Lower leg skin (tissue), 4 donors: ENCODE data around the gene VPREB1. TPM values are rescaled to one million over a fixed set of nuclear protein-coding genes. Genes with fewer than 3 reads are reported as not detected.
"Not testable (repeated sequence)": the region's sequence is repeated elsewhere in the genome, so short reads cannot be mapped to it uniquely, and the experiment has no call there.

ENCODE experiments used
- DNase-seq, 2 donors: peaks; one replicate each; pipeline ENCODE4 v3.0.0-alpha.2; 2019; ENCODE audit warnings: low spot score in 2 of 2
- H3K4me3 ChIP-seq: fragments of 200-600 bp; sonication (generic); 2 replicates; pipeline ENCODE4 v1.5.1; 2017; ENCODE audit warnings: mild to moderate bottlenecking, low read depth; ENCODE audit not compliant: poor library complexity, severe bottlenecking
- POLR2A ChIP-seq, 2 donors: fragments of 450-650 bp; IDR thresholded peaks; one replicate each; pipeline ENCODE4 v1.6.1; 2016 to 2017; ENCODE audit warnings: antibody characterized with exemption in 2 of 2, mild to moderate bottlenecking in 1 of 2, moderate library complexity in 1 of 2
- WGBS, 2 donors: methylation state at CpG; one replicate each; pipeline ENCODE4 v1.1.5; 2018; 5-methylcytosine and 5-hydroxymethylcytosine counted together
- intact Hi-C: fragments of 100-400 bp; cut with DNase I; formaldehyde crosslinking; loops from one replicate; pipeline ENCODE4 v1.15.0; 2023; ENCODE audit warnings: low total_unique reads
- total RNA-seq, 4 donors: library from RNA; depleted of rRNA; stranded (reverse); fragments of >200 nt; gene quantifications; one replicate each; pipeline ENCODE4 v1.1.0, GENCODE V29; 2016
- TF ChIP-seq, protein P1 (sequence below), 3 donors: fragments of 450-650 bp; IDR thresholded peaks; one replicate each; pipeline ENCODE4 v1.5.1; 2016; ENCODE audit warnings: antibody characterized with exemption in 3 of 3, mild to moderate bottlenecking in 3 of 3, moderate library complexity in 2 of 3

Gene VPREB1
- total RNA-seq, 4 donors from 2014 or later: not detected

DNA sequence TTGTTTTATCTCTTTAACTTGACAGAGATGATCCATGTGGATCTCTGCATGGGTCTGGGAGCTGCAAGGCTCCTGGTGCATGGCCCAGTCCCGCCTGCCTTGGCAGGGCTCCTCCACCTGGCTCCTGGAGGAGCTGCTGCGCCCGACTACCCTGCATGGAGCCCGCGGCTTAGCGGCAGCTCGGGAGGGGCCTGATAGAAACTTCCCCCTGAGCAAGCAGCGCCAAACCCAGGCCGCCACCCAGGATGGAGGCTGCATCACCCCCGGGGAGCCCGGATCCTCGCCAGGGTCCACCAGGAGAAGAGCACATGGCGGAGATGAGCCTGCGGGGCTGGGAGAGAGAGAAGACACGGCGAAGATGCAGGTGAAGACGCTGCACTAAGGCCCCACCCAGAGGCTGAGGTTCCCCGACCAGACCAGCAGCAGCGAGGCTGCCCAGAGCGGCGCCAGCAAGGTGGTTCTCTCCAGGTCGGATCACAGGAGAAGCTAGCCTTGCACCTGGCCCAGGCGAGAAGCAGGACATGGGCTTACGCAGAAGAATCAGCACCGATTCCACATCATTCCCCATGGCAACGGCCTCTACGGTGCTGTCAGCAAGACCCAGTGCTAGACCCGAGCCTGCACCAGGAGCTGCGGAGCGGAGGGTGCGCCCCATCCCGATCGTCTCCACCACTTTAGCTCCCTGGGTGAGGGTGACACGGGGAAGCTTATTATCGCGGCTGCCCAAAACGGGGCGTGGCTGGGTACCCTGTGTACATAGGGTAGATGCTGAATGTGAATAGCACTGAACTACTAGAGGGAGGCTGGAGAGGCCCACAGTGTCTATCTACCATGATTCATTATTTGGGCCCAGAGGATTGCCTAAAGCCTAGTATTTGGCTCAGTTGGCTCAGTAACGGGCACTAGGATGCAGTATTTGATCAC lies 41.3 kb upstream of the VPREB1 start:
- 54 to 65% methylated on average over 38 to 39 of the region's 39 CpGs for WGBS, 2 donors
- no peak for DNase-seq
- TF ChIP-seq, protein P1, sequence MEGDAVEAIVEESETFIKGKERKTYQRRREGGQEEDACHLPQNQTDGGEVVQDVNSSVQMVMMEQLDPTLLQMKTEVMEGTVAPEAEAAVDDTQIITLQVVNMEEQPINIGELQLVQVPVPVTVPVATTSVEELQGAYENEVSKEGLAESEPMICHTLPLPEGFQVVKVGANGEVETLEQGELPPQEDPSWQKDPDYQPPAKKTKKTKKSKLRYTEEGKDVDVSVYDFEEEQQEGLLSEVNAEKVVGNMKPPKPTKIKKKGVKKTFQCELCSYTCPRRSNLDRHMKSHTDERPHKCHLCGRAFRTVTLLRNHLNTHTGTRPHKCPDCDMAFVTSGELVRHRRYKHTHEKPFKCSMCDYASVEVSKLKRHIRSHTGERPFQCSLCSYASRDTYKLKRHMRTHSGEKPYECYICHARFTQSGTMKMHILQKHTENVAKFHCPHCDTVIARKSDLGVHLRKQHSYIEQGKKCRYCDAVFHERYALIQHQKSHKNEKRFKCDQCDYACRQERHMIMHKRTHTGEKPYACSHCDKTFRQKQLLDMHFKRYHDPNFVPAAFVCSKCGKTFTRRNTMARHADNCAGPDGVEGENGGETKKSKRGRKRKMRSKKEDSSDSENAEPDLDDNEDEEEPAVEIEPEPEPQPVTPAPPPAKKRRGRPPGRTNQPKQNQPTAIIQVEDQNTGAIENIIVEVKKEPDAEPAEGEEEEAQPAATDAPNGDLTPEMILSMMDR (IDR thresholded peaks at IDR 0.05): no peak
- no peak for TF ChIP-seq POLR2A (IDR thresholded peaks at IDR 0.05)
- intact Hi-C loops: no loop called here
- no peak overlapping the region for H3K4me3 ChIP-seq

DNA sequence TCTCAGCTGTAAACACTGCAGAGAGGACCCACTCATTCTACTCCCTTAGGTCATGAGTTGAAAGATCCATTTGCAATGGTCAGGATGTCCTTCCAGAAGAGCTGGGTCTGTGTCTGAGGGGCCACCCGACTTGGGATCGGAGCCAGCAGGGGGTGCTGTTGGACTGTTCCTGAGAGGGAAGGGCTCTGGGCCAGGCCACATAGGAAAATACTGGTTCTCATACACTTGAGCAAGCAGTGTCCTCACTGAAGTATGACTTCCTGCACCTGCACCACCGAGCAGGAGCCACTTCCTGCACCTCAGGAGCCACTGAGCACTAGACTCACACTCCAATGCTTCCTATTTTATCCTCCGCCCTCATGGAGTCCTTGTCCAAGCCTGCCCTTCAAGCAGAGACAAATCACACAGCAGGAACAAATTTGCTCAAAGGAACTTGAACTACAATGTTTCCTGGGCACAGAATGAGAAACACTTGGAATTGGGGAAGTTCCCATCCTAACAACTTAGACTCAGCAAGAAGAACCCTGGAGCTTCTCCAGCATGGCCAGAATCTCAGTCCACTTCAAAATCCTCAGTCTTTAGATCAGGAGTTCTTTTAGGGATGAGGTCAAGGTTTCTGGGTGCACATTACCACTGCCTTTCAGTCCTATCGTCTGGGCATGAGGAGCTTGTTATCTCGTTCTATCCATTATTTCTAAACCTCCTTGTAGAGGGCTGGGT lies 36.6 kb upstream of the VPREB1 start:
- 13 to 28% methylated on average over 6 of the region's 6 CpGs for WGBS, 2 donors
- no peak overlapping the region for H3K4me3 ChIP-seq
- TF ChIP-seq POLR2A (IDR thresholded peaks at IDR 0.05): no peak
- TF ChIP-seq, protein P1 (IDR thresholded peaks at IDR 0.05): no peak
- peak; percentile 26 to 89 for DNase-seq
- intact Hi-C loops: no loop called here

DNA sequence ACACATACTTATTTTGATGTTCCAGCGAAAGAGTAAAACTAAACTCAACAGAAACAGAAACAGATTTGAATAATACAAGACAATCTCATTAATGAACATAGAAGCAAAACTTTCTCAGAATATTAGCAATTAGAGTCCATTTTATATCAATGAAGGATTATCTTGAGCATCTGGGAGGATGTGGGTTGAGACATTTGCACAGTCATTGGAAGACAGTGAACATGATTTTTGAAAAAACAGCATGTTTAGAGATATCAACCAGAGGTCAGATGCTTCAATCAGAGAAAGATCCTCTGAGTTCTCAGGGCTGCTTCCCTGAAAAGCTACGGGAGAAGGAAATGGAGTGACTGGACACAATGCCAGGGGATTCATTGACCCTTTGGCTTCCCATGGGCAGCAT lies 35.9 kb upstream of the VPREB1 start:
- H3K4me3 ChIP-seq: no peak overlapping the region
- no peak for TF ChIP-seq POLR2A (IDR thresholded peaks at IDR 0.05)
- TF ChIP-seq, protein P1 (IDR thresholded peaks at IDR 0.05): no peak
- WGBS, 2 donors: 42 to 81% methylated on average over 2 of the region's 2 CpGs
- intact Hi-C loops: no loop called here
- DNase-seq: no peak

DNA sequence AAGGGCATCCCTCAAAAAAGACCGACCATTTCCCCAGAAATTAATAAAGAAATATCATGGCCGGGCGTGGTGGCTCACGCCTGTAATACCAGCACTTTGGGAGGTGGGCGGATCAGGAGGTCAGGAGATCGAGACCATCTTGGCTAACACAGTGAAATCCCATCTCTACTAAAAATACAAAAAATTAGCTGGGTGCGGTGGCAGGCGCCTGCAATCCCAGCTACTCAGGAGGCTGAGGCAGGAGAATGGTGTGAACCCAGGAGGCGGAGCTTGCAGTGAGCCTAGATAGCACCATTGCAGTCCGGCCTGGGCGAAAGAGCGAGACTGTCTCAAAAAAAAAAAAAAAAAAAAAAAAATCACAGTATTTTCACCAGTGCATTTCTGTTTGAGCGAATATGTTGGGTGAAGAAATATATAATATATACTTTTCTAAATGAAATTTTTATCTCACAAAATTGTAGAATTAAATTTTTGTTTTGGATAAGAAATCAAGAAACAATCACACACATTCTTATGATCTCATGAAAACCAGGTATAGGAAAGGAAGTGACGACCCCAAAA lies 35.4 kb upstream of the VPREB1 start:
- 88 to 92% methylated on average over 14 of the region's 14 CpGs for WGBS, 2 donors
- H3K4me3 ChIP-seq, DNase-seq, intact Hi-C loops: not testable (repeated sequence)

DNA sequence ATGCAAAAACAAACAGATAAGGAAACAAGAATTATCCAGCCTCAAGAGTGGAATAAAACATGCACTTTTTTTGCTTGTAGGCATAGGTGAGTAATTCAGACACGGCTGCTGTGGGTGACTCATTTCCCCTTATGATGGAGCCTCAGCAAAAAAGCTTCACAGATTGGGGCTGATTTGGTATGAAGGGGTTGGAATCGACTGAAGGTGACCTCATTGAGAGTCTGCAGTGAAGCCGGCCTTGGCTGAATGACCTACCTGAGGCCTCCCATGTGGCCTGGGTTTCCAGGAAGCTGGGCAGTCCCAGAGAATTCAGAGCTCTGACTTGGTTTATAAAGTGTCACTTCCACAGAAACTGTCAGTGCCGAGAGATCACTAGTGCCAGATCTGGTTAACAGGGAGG lies 34.2 kb upstream of the VPREB1 start:
- TF ChIP-seq, protein P1 (IDR thresholded peaks at IDR 0.05): no peak
- no peak for TF ChIP-seq POLR2A (IDR thresholded peaks at IDR 0.05)
- H3K4me3 ChIP-seq: no peak overlapping the region
- intact Hi-C loops: no loop called here
- 27 to 40% methylated on average over 4 of the region's 4 CpGs for WGBS, 2 donors
- no peak for DNase-seq
